Measurements from ENCODE around the gene UBE4A. TPM values are rescaled to one million over a fixed set of nuclear protein-coding genes. Genes with fewer than 3 reads are reported as not detected.

UBE4A gene
- total and polyA plus RNA-seq, 10 of the 15 experiments (the other 5 are each of a cell fraction or from before 2014, with no cell fraction given), result 6.2 to 39.6 (median 30.3) TPM

DNA sequence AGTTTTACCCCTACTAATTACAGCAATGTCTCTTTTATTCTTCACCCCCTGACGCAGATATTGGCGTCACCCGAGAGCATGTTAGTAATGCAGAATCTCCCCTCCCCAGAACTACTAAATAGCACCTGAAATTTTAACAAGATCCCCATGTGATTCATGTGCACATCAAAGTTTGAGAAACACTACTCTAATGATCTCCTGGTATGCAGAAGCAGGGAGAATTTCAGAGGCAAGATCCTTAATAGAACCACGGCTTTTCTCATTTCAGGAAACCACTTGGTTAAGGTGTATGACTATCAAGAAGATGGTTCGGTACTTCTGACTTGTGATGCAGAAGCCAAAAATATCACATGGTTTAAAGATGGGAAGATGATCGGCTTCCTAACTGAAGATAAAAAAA lies 9.9 kb upstream of the UBE4A start:
- H3K27me3 ChIP-seq (replicated peaks in 1 of 2; ENCODE audit: control insufficient read depth in 2 of 2, insufficient read depth in 2 of 2, low read length in 1 of 2), result peaks cover 0 to 4% of the 10 kb centered on the region in 2 experiments; a peak in 2 of 4 replicates
- no peaks in the 10 kb centered on the region for H4K20me1 ChIP-seq (ENCODE audit: control insufficient read depth, insufficient read depth)
- H3K27ac ChIP-seq (ENCODE audit: control insufficient read depth, insufficient read depth), result no peak overlapping the region
- intact Hi-C loops (cut with micrococcal nuclease; ENCODE audit: unreplicated experiment) (no loop called here), in situ Hi-C loops (cut with MboI) (loop anchor here (5.0 kb wide), 1 partner anchor 152 kb away; no protein-coding TSS in a partner anchor)
- CTCF ChIA-PET, result interaction anchor here (1.2 to 8.9 kb wide), 3 partner anchors 41 to 151 kb away, joined by 3 to 72 read pairs (median 58); no protein-coding TSS in a partner anchor
- no peaks in the 10 kb centered on the region for H3K4me1 ChIP-seq (ENCODE audit: control insufficient read depth, insufficient read depth, low read length)
- RAD21 ChIA-PET (ENCODE audit: unreplicated experiment), result interaction anchor here (2.4 kb wide), 1 partner anchor 54 kb away, joined by 16 read pairs; no protein-coding TSS in a partner anchor
- POLR2A ChIA-PET, result interaction anchor here (0.5 kb wide), 1 partner anchor 55 kb away, joined by 3 read pairs; no protein-coding TSS in a partner anchor
- no TSS peak for BruUV-seq (replicated peaks)
- no peak overlapping the region for H3K4me2 ChIP-seq (ENCODE audit: control insufficient read depth, insufficient read depth)
- WGBS (ENCODE audit: insufficient coverage, insufficient replicate concordance, low lambda C conversion rate, missing lambda C conversion rate), result 42% methylated on average over 6 of the region's 6 CpGs
- H3K9me3 ChIP-seq (replicated peaks; ENCODE audit: control insufficient read depth, insufficient read depth, low read length), result no peaks in the 10 kb centered on the region
- no peaks in the 10 kb centered on the region for H3K79me2 ChIP-seq (ENCODE audit: control insufficient read depth, insufficient read depth, low read length)
- SMC1A ChIA-PET (ENCODE audit: uncharacterized antibody, unreplicated experiment), result interaction anchor here (1.1 to 3.9 kb wide), 3 partner anchors 53 to 151 kb away, joined by 5 to 15 read pairs (median 6); no protein-coding TSS in a partner anchor
- no peak for DNase-seq (ENCODE audit: low read depth, low spot score)
- no peak overlapping the region for H2AFZ ChIP-seq (ENCODE audit: control insufficient read depth, low read depth, low read length)
- no peak overlapping the region for H3K9ac ChIP-seq (ENCODE audit: control insufficient read depth, insufficient read depth, low read length)
- no peak for ATAC-seq
- no peak for FAIRE-seq
- TF ChIP-seq BRCA1 (IDR thresholded peaks at IDR 0.05; ENCODE audit: low read depth, low read length) (no peak), ZBTB40 (IDR thresholded peaks at IDR 0.05; ENCODE audit: borderline replicate concordance) (no peak), RCOR1 (conservative IDR thresholded peaks at IDR 0.05; ENCODE audit: low read depth, low read length) (no peak)
- no peak overlapping the region for H3K4me3 ChIP-seq
- H3K36me3 ChIP-seq (ENCODE audit: control insufficient read depth in 2 of 2, insufficient read depth in 2 of 2, low read length in 1 of 2), result no peaks in the 10 kb centered on the region
